Left renal pelvis (tissue), 4 donors: Measurements from ENCODE around the gene OR1J4. TPM values are rescaled to one million over a fixed set of nuclear protein-coding genes. Genes with fewer than 3 reads are reported as not detected.

Experiments used
- DNase-seq, 4 donors: peaks; one replicate each; pipeline ENCODE4 v3.0.0-alpha.2; 2013; ENCODE audit warnings: low read depth in 4 of 4, low spot score in 3 of 4
- polyA plus RNA-seq, 4 donors: library from polyadenylated mRNA; unstranded; fragments of 120-200 nt; gene quantifications; one replicate each; pipeline ENCODE4 v1.2.1, GENCODE V29; 2013; ENCODE audit not compliant: insufficient read length in 4 of 4

OR1J4 gene
- polyA plus RNA-seq, 4 donors: not detected

DNA sequence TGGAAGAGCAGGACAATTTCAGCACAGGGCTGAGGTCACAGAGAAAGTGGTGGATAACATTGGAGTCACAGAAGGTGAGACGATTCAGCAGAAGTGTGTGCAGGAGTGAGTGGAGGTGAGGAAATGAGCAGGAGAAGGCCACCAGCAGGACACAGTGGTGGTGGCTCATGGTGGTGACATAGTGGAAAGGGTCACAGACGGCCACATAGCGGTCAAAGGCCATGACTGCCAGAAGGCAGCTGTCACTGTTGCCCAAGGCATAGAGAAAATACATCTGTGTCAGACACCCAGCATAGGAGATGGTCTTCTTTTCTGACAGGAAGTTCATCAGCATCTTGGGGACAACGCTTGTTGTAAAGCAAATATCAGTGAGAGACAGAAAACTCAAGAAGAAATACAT is 49.0 kb downstream of the OR1J4 start:
- no peak for DNase-seq

Other genes with a start within 250 kb of the OR1J4 start
- 1 to 10 TPM; 3.2 to 6.7 (median 6.2) TPM for gene PTGS1, start 148.1 kb upstream of the OR1J4 start, polyA plus RNA-seq
- gene OR1J1, start 41.2 kb upstream of the OR1J4 start, polyA plus RNA-seq: not detected
- not detected for gene OR1J2, start 8.3 kb upstream of the OR1J4 start, polyA plus RNA-seq
- gene OR1N1, start 8.2 kb downstream of the OR1J4 start, polyA plus RNA-seq: not detected
- not detected for gene OR1N2, start 34.0 kb downstream of the OR1J4 start, polyA plus RNA-seq
- under 1 TPM; 0.11 to 0.30 (median 0.20) TPM for gene OR1L8, start 64.2 kb downstream of the OR1J4 start, polyA plus RNA-seq
- gene OR1Q1, start 95.6 kb downstream of the OR1J4 start, polyA plus RNA-seq: not detected
- gene OR1B1, start 138.5 kb downstream of the OR1J4 start, polyA plus RNA-seq: not detected
- gene OR1L1, start 142.6 kb downstream of the OR1J4 start, polyA plus RNA-seq: not detected
- gene OR1L3, start 156.0 kb downstream of the OR1J4 start, polyA plus RNA-seq: not detected
- gene OR1L4, start 204.8 kb downstream of the OR1J4 start, polyA plus RNA-seq: not detected
- gene OR1L6, start 223.2 kb downstream of the OR1J4 start, polyA plus RNA-seq: not detected